ENCODE measurements around the gene MRPL38. TPM values are rescaled to one million over a fixed set of nuclear protein-coding genes. Genes with fewer than 3 reads are reported as not detected.
A peak's percentile ranks its signal among the peaks of the same experiment; 100 is the strongest.

Gene MRPL38
- total RNA-seq (2021; fragmentation: NEBNext Ultra II Directional; extraction: Animal tissue kit (Norgen Biotek cat#: 25700)) (125 and 132 TPM in 2 replicates), polyA plus RNA-seq (2011; rRNA removed) (78.4 and 138 TPM in 2 replicates), polyA minus RNA-seq (2011; rRNA and poly(A)+ RNA removed) (33.2 and 44.3 TPM in 2 replicates)
- polyA plus RNA-seq (2011; cell fraction: cytosol; rRNA removed), result 67.5 TPM
- polyA plus RNA-seq (2011; cell fraction: nucleus; rRNA removed), result 231 TPM
- 52.3 to 79.2 TPM (median 70.2 TPM) in 4 replicates for polyA plus RNA-seq (2012, experiment 1 of 2)
- 69.1 TPM for polyA plus RNA-seq (2012, experiment 2 of 2)
- polyA plus RNA-seq (2013, experiment 1 of 2), result 75.5 TPM
- 69.0 TPM for polyA plus RNA-seq (2013, experiment 2 of 2)
- polyA minus RNA-seq (2011; cell fraction: cytosol; rRNA and poly(A)+ RNA removed), result 53.9 TPM
- 66.2 TPM for polyA minus RNA-seq (2011; cell fraction: nucleus; rRNA and poly(A)+ RNA removed)
- long read RNA-seq, experiment 1, transcript MRPL38-201 (9 exons, 1,888 nt), result major isoform, 28 of 57 reads
- long read RNA-seq, experiment 1, partial matches to known transcripts, result 19 of 57 reads
- long read RNA-seq, experiment 1, other reads (novel, unspliced or antisense), result 6 of 57 reads
- long read RNA-seq, experiment 2, transcript MRPL38-201 (9 exons, 1,888 nt), result major isoform, 39 of 42 reads
- long read RNA-seq, experiment 2, partial matches to known transcripts, result 1 of 42 reads
- long read RNA-seq, experiment 2, other reads (novel, unspliced or antisense), result 2 of 42 reads

GRCh38 chr17:75904749-75905521 lies at the start of gene MRPL38:
TSS of gene MRPL38 (minus strand) at chr17:75904884. CDS start at chr17:75904875, 9 bp downstream.
- Histone ChIP-seq H2BK20ac (ENCODE audit: low read length) (no peak within 1 kb of the TSS), H3K27me3 (replicated peaks in 1 of 4; ENCODE audit: control insufficient read depth in 3 of 4, extremely low read depth in 1 of 4, insufficient read depth in 3 of 4, low read length in 3 of 4) (no peaks in the 10 kb centered on the region), H4K20me1 (replicated peaks in 1 of 2; ENCODE audit: control insufficient read depth in 1 of 2, insufficient read depth in 2 of 2, low read length in 2 of 2) (peaks cover 0 to 2% of the 10 kb centered on the region in 2 experiments), H2AFZ (ENCODE audit: low read length) (no peak within 1 kb of the TSS), H4K5ac (ENCODE audit: insufficient read length, low read depth, low read length) (peak within 1 kb of the TSS; percentile 54), H3K9me3 (ENCODE audit: insufficient read depth in 2 of 2, low read depth in 1 of 2, low read length in 1 of 2) (no peaks in the 10 kb centered on the region), H3K79me1 (ENCODE audit: low read depth, low read length) (no peaks in the 10 kb centered on the region; the same call in 1 of the 2 replicates), H2BK5ac (ENCODE audit: low read depth, low read length) (no peak within 1 kb of the TSS), H4K8ac (ENCODE audit: extremely low read depth, insufficient read depth, low read length) (peak within 1 kb of the TSS; percentile 93), H3K56ac (replicated peaks; ENCODE audit: insufficient read length, low read depth, low read length) (peak within 1 kb of the TSS; percentile 82), H3K36me3 (ENCODE audit: control insufficient read depth in 2 of 4, insufficient read depth in 4 of 4, low read length in 3 of 4) (peaks cover 0 to 20% (median 10%) of the 10 kb centered on the region in 4 experiments; a peak in 7 of 8 replicates), H2BK120ac (replicated peaks; ENCODE audit: low read depth, low read length) (no peak within 1 kb of the TSS), H3K23me2 (ENCODE audit: low read depth, low read length) (peaks cover 3% of the 10 kb centered on the region; the same call in 1 of the 2 replicates), H3K9ac (replicated peaks in 1 of 4; ENCODE audit: extremely low read depth in 1 of 4, low read depth in 3 of 4, low read length in 3 of 4) (peak within 1 kb of the TSS; percentile 55 to 69 (median 62)), H3K27ac (ENCODE audit: low read depth, low read length) (peak within 1 kb of the TSS; percentile 83; the same call in 1 of the 2 replicates), H2AK5ac (ENCODE audit: low read depth, low read length) (peak within 1 kb of the TSS; percentile 39; the same call in 1 of the 2 replicates), H3K23ac (ENCODE audit: insufficient read length) (no peak within 1 kb of the TSS), H3K4me2 (ENCODE audit: insufficient read depth in 1 of 2, low read depth in 2 of 2, low read length in 2 of 2) (peak within 1 kb of the TSS; percentile 64 to 70), H2BK15ac (ENCODE audit: low read length) (no peak within 1 kb of the TSS), H3K4me1 (replicated peaks in 1 of 4; ENCODE audit: control insufficient read depth in 3 of 4, insufficient read depth in 4 of 4, low read length in 3 of 4) (no peaks in the 10 kb centered on the region; a peak in 1 of 7 replicates), H4K91ac (replicated peaks; ENCODE audit: insufficient read length, low read length) (no peak within 1 kb of the TSS), H3K4ac (replicated peaks; ENCODE audit: insufficient read length, low read depth, low read length) (peak within 1 kb of the TSS; percentile 94), H2BK12ac (ENCODE audit: low read depth, low read length) (no peak within 1 kb of the TSS), H3K4me3 (ENCODE audit: extremely low read depth in 1 of 4, insufficient read depth in 2 of 4, low read depth in 3 of 4, low read length in 4 of 4) (peak within 1 kb of the TSS; percentile 74 to 97 (median 89)), H3K18ac (ENCODE audit: extremely low read depth, low read length) (0 out of 2 replicates have a peak within 1 kb of the TSS, but pooled peaks have one; percentile 71), H3K79me2 (ENCODE audit: control insufficient read depth in 1 of 2, insufficient read depth in 2 of 2, low read length in 2 of 2) (peaks cover 0 to 14% of the 10 kb centered on the region in 2 experiments; a peak in 2 of 4 replicates), H3K14ac (ENCODE audit: insufficient read length) (no peak within 1 kb of the TSS)
- ChIA-PET CTCF (ENCODE audit: partially characterized antibody) (interaction anchor here (0.6 to 51.3 kb wide), 26 partner anchors 8 to 484 kb away, joined by 3 to 885 read pairs (median 5); partner anchors contain the start of genes ACOX1, CDK3, TEN1 and WBP2), POLR2A (ENCODE audit: partially characterized antibody) (interaction anchor here (0.7 to 4.6 kb wide), 20 partner anchors 10 to 198 kb away, joined by 3 to 31 read pairs (median 4); partner anchors contain the start of genes CDK3, EXOC7 and TRIM65)
- no peak for FAIRE-seq
- WGBS, 2 experiments (ENCODE audit: extremely low coverage in 1 of 2, insufficient coverage in 1 of 2, insufficient read length in 1 of 2, insufficient replicate concordance in 2 of 2, low coverage in 1 of 2, low lambda C conversion rate in 2 of 2, missing lambda C conversion rate in 1 of 2), result 21% methylated on average over 37 of the region's 69 CpGs; no CpG with 5 or more reads in 1 of the 2 experiments
- peak; percentile 92 to 98 for DNase-seq (ENCODE audit: low read depth in 1 of 2, low spot score in 2 of 2)
- 0 out of 4 replicates have a peak, but pooled peaks of 1 of the 2 experiments have one; percentile 31 for TF ChIP-seq SIN3A (conservative IDR thresholded peaks at IDR 0.05 in 1 of 2, IDR thresholded peaks at IDR 0.05 in 1 of 2; ENCODE audit: low read depth in 1 of 2, low read length in 2 of 2)
- no peak for TF ChIP-seq SUZ12 (IDR thresholded peaks at IDR 0.05; ENCODE audit: low read length)
- peak; percentile 94 for TF ChIP-seq YY1 (IDR thresholded peaks at IDR 0.05; ENCODE audit: low read depth, low read length)
- TF ChIP-seq POLR2A (IDR thresholded peaks at IDR 0.05; ENCODE audit: control extremely low read depth in 1 of 2, low read depth in 2 of 2, low read length in 2 of 2), result peak in 1 of 2 experiments; percentile 71; a peak in 1 of 3 replicates
- TF ChIP-seq RAD21 (IDR thresholded peaks at IDR 0.05 in 1 of 2, conservative IDR thresholded peaks at IDR 0.05 in 1 of 2; ENCODE audit: low read depth in 2 of 2, low read length in 2 of 2), result peak; percentile 91 to 95
- TF ChIP-seq, protein P1, sequence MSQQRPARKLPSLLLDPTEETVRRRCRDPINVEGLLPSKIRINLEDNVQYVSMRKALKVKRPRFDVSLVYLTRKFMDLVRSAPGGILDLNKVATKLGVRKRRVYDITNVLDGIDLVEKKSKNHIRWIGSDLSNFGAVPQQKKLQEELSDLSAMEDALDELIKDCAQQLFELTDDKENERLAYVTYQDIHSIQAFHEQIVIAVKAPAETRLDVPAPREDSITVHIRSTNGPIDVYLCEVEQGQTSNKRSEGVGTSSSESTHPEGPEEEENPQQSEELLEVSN (IDR thresholded peaks at IDR 0.05), result no peak; the same call in 1 of the 2 replicates
